ENCODE data around the gene PFKFB3.
A peak's percentile ranks its signal among the peaks of the same experiment; 100 is the strongest.
"Not testable (repeated sequence)": the region's sequence is repeated elsewhere in the genome, so short reads cannot be mapped to it uniquely, and the experiment has no call there.

The PFKFB3 gene

DNA sequence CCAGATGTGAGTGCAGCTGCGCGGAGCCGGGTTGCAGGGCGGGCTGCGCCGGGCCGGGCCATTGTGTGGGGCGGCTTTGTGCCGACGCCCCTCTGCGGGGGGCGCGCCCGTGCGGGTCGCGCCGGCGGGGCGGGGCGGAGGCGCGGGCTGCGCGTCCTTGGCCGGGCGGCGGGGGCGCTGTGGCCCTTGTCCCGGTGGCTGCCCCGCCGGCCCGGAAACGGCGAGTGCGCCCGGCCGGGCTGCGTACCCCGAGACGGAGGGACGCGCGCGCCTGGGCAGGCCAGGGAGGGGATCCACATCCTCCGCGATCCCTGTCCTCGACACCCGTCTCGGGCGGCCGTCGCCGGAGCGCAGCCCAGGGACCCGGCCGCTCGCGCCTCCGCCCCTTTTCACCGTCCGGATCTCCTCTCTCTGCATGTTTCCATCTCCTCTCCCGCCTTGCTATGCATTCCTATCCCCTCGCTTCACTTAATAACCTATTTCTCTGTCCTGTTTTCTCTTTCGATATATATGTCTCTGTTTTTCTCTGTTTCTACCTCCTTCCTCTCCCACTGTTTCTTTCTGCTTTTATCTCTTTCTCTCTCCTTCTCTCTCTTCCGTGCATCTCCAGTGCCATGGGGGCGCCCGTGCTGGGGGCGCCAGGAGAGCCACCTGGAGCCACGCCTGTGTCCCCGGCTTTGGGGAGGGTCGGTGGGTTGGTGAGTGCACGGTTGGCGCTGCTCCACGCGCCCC, 765 bp downstream of the PFKFB3 start:
- peak; percentile 94 for DNase-seq (ENCODE audit: low spot score)

DNA sequence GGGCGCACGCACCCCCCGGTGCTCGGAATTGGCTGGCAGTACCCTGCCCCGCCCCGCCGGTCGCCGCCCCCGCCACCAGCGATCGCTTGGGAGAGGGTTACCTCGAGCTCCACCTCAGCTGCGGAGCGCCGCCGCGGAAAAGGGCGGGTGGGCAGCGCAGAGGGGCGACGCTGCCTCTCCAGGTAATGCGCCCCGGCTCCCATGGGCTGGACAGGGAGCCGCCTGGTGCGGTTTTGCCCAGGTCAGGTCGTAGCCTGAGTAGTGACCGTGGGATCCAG, 1.3 kb downstream of the PFKFB3 start:
- peak; percentile 68 for DNase-seq (ENCODE audit: low spot score)
- TF ChIP-seq CTCF (IDR thresholded peaks at IDR 0.05; ENCODE audit: extremely low read depth, missing control alignments) = no peak

More for the DNA sequence above, 765 bp downstream of the PFKFB3 start:
- peak; percentile 65 for TF ChIP-seq CTCF (IDR thresholded peaks at IDR 0.05; ENCODE audit: extremely low read depth, missing control alignments)

GRCh38 chr10:6204341-6205191, 1.8 kb downstream of the PFKFB3 start:
- peak; percentile 38 for DNase-seq (ENCODE audit: low spot score)
- TF ChIP-seq CTCF (IDR thresholded peaks at IDR 0.05; ENCODE audit: extremely low read depth, missing control alignments) = no peak

- not testable (repeated sequence) for DNase-seq (ENCODE audit: low spot score)
These were observed 3.8 kb downstream of the PFKFB3 start for GRCh38 chr10:6206486-6206885.

DNA sequence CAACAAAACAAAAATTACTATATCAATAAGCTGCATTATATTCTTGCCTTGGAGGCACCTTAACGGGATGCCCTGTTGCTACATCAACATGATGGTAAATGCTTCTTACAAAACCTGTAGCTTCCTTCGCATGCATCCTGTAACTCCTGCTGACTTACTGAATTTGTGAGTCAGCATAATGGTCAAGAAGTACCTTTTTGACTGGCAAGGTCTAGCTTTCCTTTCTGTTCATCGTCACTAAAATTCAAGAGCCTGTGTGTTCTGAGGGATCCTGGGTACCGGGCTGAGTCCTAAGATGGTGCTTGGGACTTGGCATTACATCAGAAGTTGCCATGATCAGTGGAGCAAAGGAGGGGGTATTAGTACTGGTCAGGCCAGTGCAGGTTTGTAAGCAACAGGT, 4.9 kb downstream of the PFKFB3 start:
- no peak for DNase-seq (ENCODE audit: low spot score)
- TF ChIP-seq CTCF (IDR thresholded peaks at IDR 0.05; ENCODE audit: extremely low read depth, missing control alignments) = no peak

GRCh38 chr10:6208799-6209235, 6.1 kb downstream of the PFKFB3 start:
- TF ChIP-seq CTCF (IDR thresholded peaks at IDR 0.05; ENCODE audit: extremely low read depth, missing control alignments) = no peak
- DNase-seq (ENCODE audit: low spot score) = no peak

- DNase-seq (ENCODE audit: low spot score) = no peak
- no peak for TF ChIP-seq CTCF (IDR thresholded peaks at IDR 0.05; ENCODE audit: extremely low read depth, missing control alignments)
These were observed 8.6 kb downstream of the PFKFB3 start for GRCh38 chr10:6211341-6211670.

Measured in GM20000 (cell line).